Ascending aorta (tissue), 2 donors: Measurements from ENCODE around the gene CHAC2. TPM values are rescaled to one million over a fixed set of nuclear protein-coding genes. Genes with fewer than 3 reads are reported as not detected.
"Not testable (repeated sequence)": the region's sequence is repeated elsewhere in the genome, so short reads cannot be mapped to it uniquely, and the experiment has no call there.

Experiments used
- DNase-seq, 2 donors: peaks; one replicate each; pipeline ENCODE4 v3.0.0-alpha.2; 2019; ENCODE audit warnings: low spot score in 2 of 2
- H3K27ac ChIP-seq, 2 donors: fragments of 200-600 bp; sonication (generic); one replicate each; pipeline ENCODE4 v1.5.1; 2016 to 2017; ENCODE audit warnings: mild to moderate bottlenecking in 1 of 2
- H3K27me3 ChIP-seq: fragments of 200-600 bp; sonication (generic); one replicate; pipeline ENCODE4 v1.5.1; 2017
- H3K36me3 ChIP-seq, 2 donors: fragments of 200-600 bp; sonication (generic); one replicate each; pipeline ENCODE4 v1.5.1; 2016
- H3K4me1 ChIP-seq, 2 donors: fragments of 200-600 bp; sonication (generic); one replicate each; pipeline ENCODE4 v1.5.1; 2016 to 2017; ENCODE audit warnings: mild to moderate bottlenecking in 1 of 2
- H3K4me3 ChIP-seq, 2 donors: fragments of 200-600 bp; sonication (generic); one replicate each; pipeline ENCODE4 v1.5.1; 2016 to 2017; ENCODE audit warnings: mild to moderate bottlenecking in 1 of 2
- H3K9me3 ChIP-seq, 2 donors: fragments of 200-600 bp; sonication (generic); one replicate each; pipeline ENCODE4 v1.5.1; 2016
- intact Hi-C: fragments of 100-400 bp; cut with DNase I; formaldehyde crosslinking; loops from one replicate; pipeline ENCODE4 v1.15.1; 2023
- total RNA-seq: library from RNA; depleted of rRNA; stranded (reverse); fragments of >200 nt; gene quantifications from one replicate; pipeline ENCODE4 v1.1.0, GENCODE V29; 2016
- TF ChIP-seq, protein P1 (sequence below), 3 experiments: fragments of 200-600 bp in 2 of 3; fragments of 450-650 bp in 1 of 3; sonication (generic) in 2 of 3; IDR thresholded peaks; one replicate each; pipeline ENCODE4 v1.5.1; 2016 to 2019; ENCODE audit warnings: antibody characterized with exemption in 3 of 3, mild to moderate bottlenecking in 1 of 3, moderate library complexity in 1 of 3

CHAC2 gene
- total RNA-seq, 1 donor from 2014 or later: not detected

DNA sequence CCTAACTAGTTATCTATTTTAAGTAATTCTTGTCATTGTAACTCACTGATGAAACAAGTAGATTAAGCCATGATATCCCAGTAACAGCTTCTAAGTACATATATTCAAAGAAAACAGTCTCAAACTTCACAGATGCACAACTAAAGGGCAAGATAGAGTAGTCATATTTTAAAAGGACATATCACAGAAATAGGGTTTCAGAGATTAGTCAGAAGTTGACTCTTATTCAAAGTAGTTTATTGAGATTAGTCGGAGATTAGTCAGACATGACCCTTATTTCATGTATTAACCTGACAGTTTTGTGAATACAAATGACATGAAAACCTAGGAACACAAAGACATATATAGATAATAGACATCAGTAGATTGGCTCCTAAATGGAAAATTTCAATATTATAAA is 15.9 kb upstream of the CHAC2 start:
- H3K4me3 ChIP-seq: no peak overlapping the region
- TF ChIP-seq, protein P1, sequence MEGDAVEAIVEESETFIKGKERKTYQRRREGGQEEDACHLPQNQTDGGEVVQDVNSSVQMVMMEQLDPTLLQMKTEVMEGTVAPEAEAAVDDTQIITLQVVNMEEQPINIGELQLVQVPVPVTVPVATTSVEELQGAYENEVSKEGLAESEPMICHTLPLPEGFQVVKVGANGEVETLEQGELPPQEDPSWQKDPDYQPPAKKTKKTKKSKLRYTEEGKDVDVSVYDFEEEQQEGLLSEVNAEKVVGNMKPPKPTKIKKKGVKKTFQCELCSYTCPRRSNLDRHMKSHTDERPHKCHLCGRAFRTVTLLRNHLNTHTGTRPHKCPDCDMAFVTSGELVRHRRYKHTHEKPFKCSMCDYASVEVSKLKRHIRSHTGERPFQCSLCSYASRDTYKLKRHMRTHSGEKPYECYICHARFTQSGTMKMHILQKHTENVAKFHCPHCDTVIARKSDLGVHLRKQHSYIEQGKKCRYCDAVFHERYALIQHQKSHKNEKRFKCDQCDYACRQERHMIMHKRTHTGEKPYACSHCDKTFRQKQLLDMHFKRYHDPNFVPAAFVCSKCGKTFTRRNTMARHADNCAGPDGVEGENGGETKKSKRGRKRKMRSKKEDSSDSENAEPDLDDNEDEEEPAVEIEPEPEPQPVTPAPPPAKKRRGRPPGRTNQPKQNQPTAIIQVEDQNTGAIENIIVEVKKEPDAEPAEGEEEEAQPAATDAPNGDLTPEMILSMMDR (IDR thresholded peaks at IDR 0.05): no peak
- no peaks in the 10 kb centered on the region for H3K27me3 ChIP-seq
- H3K9me3 ChIP-seq: no peaks in the 10 kb centered on the region
- intact Hi-C loops: no loop called here
- peaks cover 0 to 9% of the 10 kb centered on the region in 2 donors for H3K4me1 ChIP-seq
- H3K36me3 ChIP-seq: peaks cover 0 to 12% of the 10 kb centered on the region in 2 donors
- no peak overlapping the region for H3K27ac ChIP-seq
- DNase-seq: no peak

DNA sequence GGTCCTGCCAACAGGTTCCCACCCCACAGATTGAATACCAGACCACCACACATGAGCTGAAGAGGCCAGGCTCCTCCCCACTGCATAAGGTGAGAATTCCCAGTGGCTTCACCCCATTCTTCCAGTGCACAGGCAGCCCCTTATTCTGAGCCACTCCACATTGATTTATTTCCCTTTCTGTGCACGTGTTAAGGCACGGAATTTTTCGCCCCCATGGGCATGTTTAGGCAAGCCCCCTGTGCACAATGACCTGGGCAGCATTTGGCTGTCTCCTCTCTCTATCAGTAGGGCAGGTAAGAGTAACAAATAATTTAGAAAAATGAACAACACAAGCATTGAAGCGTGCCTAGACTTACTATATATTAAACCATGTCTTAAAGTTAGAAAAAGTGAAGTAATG is 15.2 kb upstream of the CHAC2 start:
- intact Hi-C loops: no loop called here
- H3K27ac ChIP-seq: no peak overlapping the region
- TF ChIP-seq, protein P1 (IDR thresholded peaks at IDR 0.05): no peak
- H3K4me1 ChIP-seq: peaks cover 0 to 9% of the 10 kb centered on the region in 2 donors
- no peaks in the 10 kb centered on the region for H3K9me3 ChIP-seq
- no peaks in the 10 kb centered on the region for H3K27me3 ChIP-seq
- H3K36me3 ChIP-seq: peaks cover 0 to 14% of the 10 kb centered on the region in 2 donors
- no peak for DNase-seq
- H3K4me3 ChIP-seq: no peak overlapping the region

- Histone ChIP-seq H3K4me1 (peaks cover 0 to 9% of the 10 kb centered on the region in 2 donors), H3K4me3 (no peak overlapping the region), H3K9me3 (no peaks in the 10 kb centered on the region), H3K27ac (no peak overlapping the region), H3K27me3 (no peaks in the 10 kb centered on the region), H3K36me3 (peaks cover 0 to 14% of the 10 kb centered on the region in 2 donors)
- no peak for DNase-seq
- intact Hi-C loops: no loop called here
- TF ChIP-seq, protein P1 (IDR thresholded peaks at IDR 0.05): no peak
Measured at GRCh38 chr2:53753041-53753440, 14.6 kb upstream of the CHAC2 start.

GRCh38 chr2:53755121-53755520 is 12.5 kb upstream of the CHAC2 start:
- H3K9me3 ChIP-seq: no peaks in the 10 kb centered on the region
- H3K36me3 ChIP-seq: peaks cover 0 to 14% of the 10 kb centered on the region in 2 donors
- H3K27ac ChIP-seq: peak overlapping the region in 1 of 2 donors; percentile 29
- DNase-seq: peak in 1 of 2 donors; percentile 73
- TF ChIP-seq, protein P1 (IDR thresholded peaks at IDR 0.05): no peak
- intact Hi-C loops: no loop called here
- H3K27me3 ChIP-seq: no peaks in the 10 kb centered on the region
- H3K4me3 ChIP-seq: no peak overlapping the region
- H3K4me1 ChIP-seq: peaks cover 0 to 6% of the 10 kb centered on the region in 2 donors

GRCh38 chr2:53756644-53757043 is 11.0 kb upstream of the CHAC2 start:
- TF ChIP-seq, protein P1 (IDR thresholded peaks at IDR 0.05): no peak
- DNase-seq: no peak
- no peak overlapping the region for H3K27ac ChIP-seq
- intact Hi-C loops: no loop called here
- H3K9me3 ChIP-seq: no peaks in the 10 kb centered on the region
- peaks cover 0 to 3% of the 10 kb centered on the region in 2 donors for H3K4me1 ChIP-seq
- no peaks in the 10 kb centered on the region for H3K27me3 ChIP-seq
- H3K36me3 ChIP-seq: peaks cover 0 to 14% of the 10 kb centered on the region in 2 donors
- H3K4me3 ChIP-seq: no peak overlapping the region

DNA sequence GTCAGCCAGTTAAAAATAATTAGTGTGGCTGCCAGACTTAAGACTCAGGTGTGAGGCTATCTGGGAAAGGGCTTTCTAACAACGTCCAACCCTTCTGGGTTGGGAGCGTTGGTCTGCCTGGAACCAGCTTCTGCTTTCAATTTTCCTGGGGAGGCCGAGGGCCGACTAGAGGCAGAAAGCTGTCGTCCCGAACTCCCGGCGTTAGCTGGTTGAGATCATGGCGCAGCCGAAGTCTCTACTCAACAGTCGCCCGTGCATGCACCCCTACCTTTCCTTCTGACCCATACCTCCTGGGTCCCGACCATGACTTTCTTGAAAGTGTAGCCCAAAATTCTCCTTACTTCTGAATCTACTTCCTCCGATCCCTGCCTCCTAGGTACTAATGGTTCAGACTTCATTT is 10.4 kb upstream of the CHAC2 start:
- H3K9me3 ChIP-seq, H3K27me3 ChIP-seq, DNase-seq, intact Hi-C loops, H3K4me3 ChIP-seq, H3K27ac ChIP-seq, H3K4me1 ChIP-seq: not testable (repeated sequence)
- H3K36me3 ChIP-seq: peaks cover 0 to 14% of the 10 kb centered on the region in 2 donors
